ENCODE results near the gene FOXA2. TPM values are rescaled to one million over a fixed set of nuclear protein-coding genes. Genes with fewer than 3 reads are reported as not detected.

The FOXA2 gene
- total and polyA plus RNA-seq, 2 of the 13 experiments (the other 11 are each of a cell fraction or from before 2014, with no cell fraction given): 8.8 to 12.2 TPM

DNA sequence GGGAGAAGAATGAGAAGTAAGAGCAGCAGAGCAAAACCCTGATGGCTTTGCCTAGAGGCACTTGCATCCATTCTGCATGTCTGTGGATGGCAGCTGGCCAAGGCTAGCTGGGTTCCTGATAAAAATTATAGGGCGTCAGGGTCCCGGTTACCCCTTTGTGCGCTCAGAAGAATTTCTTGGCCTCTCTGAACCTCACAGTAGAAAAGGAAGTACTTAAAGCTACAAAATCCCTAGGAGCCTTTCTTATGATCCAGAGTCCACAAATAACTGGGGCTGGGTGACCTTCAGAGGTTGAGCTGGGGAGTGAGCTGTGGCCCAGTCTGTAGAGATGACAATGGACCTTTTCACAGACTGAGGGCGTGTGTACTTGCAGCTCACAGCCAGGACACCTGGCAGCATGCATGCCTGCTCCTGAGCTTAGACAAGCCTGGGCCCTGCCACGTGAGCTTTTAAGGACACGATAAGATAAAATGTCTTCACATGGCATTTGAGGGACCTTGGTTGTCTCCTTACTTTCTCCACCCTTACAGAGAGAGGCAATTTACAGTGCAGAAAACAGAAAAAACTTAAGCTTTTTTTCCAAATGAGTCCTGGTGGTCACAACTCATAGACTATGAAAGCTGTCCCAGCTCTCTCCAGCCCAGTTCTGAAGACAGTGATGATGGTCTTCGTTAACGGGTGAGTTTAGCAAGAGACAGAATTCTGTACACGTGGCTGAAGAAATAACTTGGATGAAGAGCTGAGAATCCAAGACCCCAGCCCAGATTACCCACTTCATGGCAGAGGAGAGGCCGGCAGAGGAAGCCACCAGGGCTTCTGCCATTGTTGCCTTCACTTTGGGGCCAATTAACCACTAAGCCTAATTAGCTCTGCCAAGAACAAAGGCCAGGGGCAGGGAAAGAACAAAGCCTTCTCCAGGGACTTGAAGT, 50.3 kb downstream of the FOXA2 start (continued):
- TF ChIP-seq MYPOP (CRISPR knock-in tag; IDR thresholded peaks at IDR 0.05) (peak; percentile 95), ZNF891 (CRISPR knock-in tag; IDR thresholded peaks at IDR 0.05) (peak; percentile 95), ZNF572 (CRISPR knock-in tag; IDR thresholded peaks at IDR 0.05) (no peak), NRL (CRISPR knock-in tag; IDR thresholded peaks at IDR 0.05; ENCODE audit: borderline replicate concordance) (peak; percentile 100), ARHGAP35 (CRISPR knock-in tag; IDR thresholded peaks at IDR 0.05; ENCODE audit: borderline replicate concordance) (peak; percentile 68), BORCS8-MEF2B (CRISPR knock-in tag; IDR thresholded peaks at IDR 0.05) (peak; percentile 93), ZNF781 (CRISPR knock-in tag; IDR thresholded peaks at IDR 0.05; ENCODE audit: borderline replicate concordance, not compliant biosample characterization) (peak; percentile 92), ZNF329 (CRISPR knock-in tag; IDR thresholded peaks at IDR 0.05; ENCODE audit: low read depth) (no peak), PREB (CRISPR knock-in tag; IDR thresholded peaks at IDR 0.05) (peak; percentile 82; the same call in 1 of the 2 replicates), KMT2B (CRISPR knock-in tag; IDR thresholded peaks at IDR 0.05) (peak; percentile 79; the same call in 1 of the 2 replicates), STAG1 (CRISPR knock-in tag; IDR thresholded peaks at IDR 0.05) (peak; percentile 60), KDM1A (CRISPR knock-in tag; IDR thresholded peaks at IDR 0.05) (peak; percentile 71; the same call in 1 of the 2 replicates), SIN3B (IDR thresholded peaks at IDR 0.05; ENCODE audit: low read length) (0 out of 2 replicates have a peak, but pooled peaks have one; percentile 11), FOXC1 (CRISPR knock-in tag; IDR thresholded peaks at IDR 0.05; ENCODE audit: borderline replicate concordance) (peak; percentile 99), HCFC1 (IDR thresholded peaks at IDR 0.05; ENCODE audit: low read depth, low read length) (no peak), KLF12 (CRISPR knock-in tag; IDR thresholded peaks at IDR 0.05; ENCODE audit: borderline replicate concordance) (peak; percentile 95)
- TF ChIP-seq, protein P1, sequence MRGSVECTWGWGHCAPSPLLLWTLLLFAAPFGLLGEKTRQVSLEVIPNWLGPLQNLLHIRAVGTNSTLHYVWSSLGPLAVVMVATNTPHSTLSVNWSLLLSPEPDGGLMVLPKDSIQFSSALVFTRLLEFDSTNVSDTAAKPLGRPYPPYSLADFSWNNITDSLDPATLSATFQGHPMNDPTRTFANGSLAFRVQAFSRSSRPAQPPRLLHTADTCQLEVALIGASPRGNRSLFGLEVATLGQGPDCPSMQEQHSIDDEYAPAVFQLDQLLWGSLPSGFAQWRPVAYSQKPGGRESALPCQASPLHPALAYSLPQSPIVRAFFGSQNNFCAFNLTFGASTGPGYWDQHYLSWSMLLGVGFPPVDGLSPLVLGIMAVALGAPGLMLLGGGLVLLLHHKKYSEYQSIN (CRISPR knock-in tag; IDR thresholded peaks at IDR 0.05; ENCODE audit: borderline replicate concordance): peak; percentile 83; the same call in 1 of the 2 replicates
- TF ChIP-seq, protein P2, sequence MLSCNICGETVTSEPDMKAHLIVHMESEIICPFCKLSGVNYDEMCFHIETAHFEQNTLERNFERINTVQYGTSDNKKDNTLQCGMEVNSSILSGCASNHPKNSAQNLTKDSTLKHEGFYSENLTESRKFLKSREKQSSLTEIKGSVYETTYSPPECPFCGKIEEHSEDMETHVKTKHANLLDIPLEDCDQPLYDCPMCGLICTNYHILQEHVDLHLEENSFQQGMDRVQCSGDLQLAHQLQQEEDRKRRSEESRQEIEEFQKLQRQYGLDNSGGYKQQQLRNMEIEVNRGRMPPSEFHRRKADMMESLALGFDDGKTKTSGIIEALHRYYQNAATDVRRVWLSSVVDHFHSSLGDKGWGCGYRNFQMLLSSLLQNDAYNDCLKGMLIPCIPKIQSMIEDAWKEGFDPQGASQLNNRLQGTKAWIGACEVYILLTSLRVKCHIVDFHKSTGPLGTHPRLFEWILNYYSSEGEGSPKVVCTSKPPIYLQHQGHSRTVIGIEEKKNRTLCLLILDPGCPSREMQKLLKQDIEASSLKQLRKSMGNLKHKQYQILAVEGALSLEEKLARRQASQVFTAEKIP (CRISPR knock-in tag; IDR thresholded peaks at IDR 0.05; ENCODE audit: borderline replicate concordance): no peak
